HG03457 (cell line): ENCODE measurements around the gene TFDP1.
"Not testable (repeated sequence)": the region's sequence is repeated elsewhere in the genome, so short reads cannot be mapped to it uniquely, and the experiment has no call there.

ENCODE experiments used
- ATAC-seq: cut with Tn5 transposase; IDR thresholded peaks from one replicate; pipeline ENCODE4 v1.9.1; 2021; ENCODE audit warnings: moderate number of reproducible peaks; ENCODE audit not compliant: unreplicated experiment

Gene TFDP1

DNA sequence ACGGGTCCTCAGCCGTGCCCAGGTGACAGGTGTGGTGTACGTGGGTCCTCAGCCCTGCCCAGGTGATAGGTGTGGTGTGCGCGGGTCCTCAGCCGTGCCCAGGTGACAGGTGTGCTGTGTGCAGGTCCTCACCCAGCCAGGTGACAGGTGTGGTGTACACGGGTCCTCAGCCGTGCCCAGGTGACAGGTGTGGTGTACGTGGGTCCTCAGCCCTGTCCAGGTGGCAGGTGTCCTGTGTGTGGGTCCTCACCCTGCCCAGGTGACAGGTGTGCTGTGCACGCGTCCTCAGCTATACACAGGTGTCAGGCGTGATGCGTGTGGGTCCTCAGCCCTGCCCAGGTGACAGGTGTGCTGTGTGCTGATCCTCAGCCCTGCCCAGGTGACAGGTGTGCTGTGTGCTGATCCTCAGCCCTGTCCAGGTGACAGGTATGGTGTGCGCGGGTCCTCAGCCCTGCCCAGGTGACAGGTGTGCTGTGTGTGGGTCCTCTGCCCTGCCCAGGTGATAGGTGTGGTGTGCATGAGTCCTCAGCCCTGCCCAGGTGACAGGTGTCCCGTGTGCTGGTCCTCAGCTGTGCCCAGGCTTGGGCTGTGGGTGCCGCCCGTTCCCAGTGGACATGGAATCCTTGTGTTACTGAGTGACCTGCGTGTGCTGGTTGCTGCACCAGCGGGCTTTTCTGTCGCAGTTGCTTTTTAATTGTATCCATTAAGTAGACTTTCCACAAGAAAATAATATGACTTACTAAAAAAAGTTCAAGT is 9.7 kb downstream of the TFDP1 start:
- ATAC-seq, result not testable (repeated sequence)

GRCh38 chr13:113595131-113595530 is 10.6 kb downstream of the TFDP1 start:
- no peak for ATAC-seq

GRCh38 chr13:113596321-113597200 is 12.0 kb downstream of the TFDP1 start:
- ATAC-seq, result no peak

GRCh38 chr13:113597391-113598080 is 13.0 kb downstream of the TFDP1 start:
- ATAC-seq, result no peak

- no peak for ATAC-seq
These were observed 13.5 kb downstream of the TFDP1 start for GRCh38 chr13:113598081-113598410.

- ATAC-seq, result no peak
These were observed 13.9 kb downstream of the TFDP1 start for GRCh38 chr13:113598481-113598880.

DNA sequence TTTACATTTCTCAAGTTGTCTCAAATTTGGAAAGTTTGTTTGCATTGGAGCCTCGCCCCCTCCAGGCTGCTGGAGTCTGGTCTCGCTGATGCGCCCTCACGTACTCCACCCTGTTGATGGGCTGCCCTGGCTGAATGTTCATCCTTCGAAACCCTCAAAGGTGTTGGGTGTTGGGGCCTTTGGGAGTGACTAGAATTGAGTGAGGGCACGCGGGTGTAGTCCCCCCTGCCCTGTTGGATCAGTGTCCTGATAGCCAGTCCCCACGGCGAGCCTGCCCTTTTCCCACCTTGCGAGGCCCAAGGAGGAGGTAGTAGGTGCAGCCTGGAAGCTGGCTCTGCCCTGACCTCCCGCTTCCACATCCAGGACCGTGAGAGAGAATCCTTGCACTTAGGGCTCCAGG is 14.8 kb downstream of the TFDP1 start:
- no peak for ATAC-seq

- no peak for ATAC-seq
These were observed 16.9 kb downstream of the TFDP1 start for GRCh38 chr13:113601166-113602070.

DNA sequence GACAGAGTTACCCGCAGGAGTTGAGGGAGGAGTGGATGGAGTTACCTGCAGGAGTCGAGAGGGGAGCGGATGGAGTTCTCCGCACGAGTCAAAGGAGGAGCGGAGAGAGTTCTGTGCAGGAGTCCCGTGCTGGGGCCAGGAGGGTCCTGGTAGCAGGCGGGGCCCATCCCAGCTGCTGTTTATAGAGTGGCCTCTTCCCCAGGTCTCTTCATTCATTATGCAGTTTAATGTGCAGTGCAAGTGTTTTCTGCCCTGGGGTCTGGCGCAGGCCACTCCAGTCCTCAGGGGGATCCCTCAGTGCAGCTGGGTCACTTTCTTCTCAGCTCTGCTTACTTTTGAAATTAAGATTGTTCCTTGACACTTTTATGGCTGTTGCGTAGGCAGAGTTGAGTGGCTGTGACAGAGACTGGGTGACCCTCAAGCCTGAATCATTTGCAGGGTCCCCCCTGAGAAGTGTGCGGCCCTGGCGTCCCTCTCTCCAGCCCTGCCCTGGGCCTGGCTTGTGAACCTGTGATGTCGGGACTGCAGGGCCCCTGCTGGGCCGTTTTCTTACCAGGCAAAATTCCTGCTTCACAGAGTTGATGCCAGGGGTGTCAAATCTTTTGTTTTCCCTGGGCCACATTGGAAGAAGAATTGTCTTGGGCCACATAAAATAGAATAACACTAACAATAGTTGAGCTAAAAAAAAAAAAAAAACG is 17.9 kb downstream of the TFDP1 start:
- ATAC-seq, result no peak

- no peak for ATAC-seq
These were observed 18.7 kb downstream of the TFDP1 start for GRCh38 chr13:113603116-113603710.

- no peak for ATAC-seq
These were observed 19.6 kb downstream of the TFDP1 start for GRCh38 chr13:113604186-113604585.

DNA sequence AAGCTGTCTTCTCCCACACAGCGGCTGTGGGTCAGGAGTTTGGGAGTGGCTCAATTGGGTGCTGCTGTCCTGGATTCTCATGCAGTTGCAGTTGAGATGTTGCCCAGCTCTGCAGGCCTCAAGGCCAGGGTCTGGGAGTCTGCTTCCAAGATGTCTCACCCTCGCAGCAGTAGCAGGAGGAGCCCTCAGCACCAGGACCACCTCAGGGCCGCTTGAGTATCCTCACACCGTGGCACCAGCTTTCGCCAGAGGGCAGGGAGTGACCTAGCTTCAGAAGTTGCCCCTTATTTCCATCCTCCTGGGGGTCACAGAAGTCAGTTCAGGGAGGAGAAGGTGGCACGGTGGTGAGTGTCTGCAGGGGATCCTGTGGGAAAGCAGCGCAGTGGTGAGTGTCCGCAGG is 20.9 kb downstream of the TFDP1 start:
- ATAC-seq, result no peak

GRCh38 chr13:113605866-113606438 is 21.4 kb downstream of the TFDP1 start:
- no peak for ATAC-seq

- ATAC-seq, result no peak
These were observed 22.7 kb downstream of the TFDP1 start for GRCh38 chr13:113607056-113607888.

DNA sequence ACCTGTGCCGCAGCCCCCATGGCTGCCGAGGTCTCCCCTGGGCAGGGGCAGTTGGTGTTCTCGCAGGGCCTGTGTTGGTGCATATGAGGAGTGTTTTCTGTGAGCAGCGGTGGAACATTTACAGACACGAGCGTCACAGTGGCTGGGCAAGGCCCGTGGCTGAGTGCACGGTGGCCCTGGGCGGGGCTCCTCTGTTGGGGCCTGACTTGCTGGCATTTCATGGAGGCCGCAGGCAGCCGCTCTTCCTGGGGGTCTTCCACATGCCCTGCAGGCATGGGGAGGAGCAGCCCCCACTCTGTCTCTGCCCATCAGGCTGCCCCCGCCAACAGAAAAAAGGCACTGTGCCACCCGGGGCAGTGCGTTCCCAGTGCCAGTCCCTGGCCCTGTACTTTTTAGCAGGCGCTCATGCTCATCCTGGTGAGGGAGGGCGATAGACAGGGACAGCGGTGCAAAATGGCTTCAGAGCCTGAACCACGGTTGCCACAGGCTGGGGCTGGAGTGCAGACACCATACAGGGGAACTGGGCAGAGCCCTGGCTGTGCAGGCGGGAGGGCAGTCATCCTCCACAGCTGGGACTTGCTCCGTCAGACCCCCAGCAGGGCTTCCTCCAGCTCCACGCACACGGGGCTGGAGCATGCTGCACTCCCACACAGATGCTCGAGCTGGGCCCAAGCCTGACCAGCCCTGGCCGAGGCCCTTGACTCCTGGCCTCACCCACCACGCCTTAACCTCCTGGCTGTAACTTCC is 23.5 kb downstream of the TFDP1 start:
- no peak for ATAC-seq

DNA sequence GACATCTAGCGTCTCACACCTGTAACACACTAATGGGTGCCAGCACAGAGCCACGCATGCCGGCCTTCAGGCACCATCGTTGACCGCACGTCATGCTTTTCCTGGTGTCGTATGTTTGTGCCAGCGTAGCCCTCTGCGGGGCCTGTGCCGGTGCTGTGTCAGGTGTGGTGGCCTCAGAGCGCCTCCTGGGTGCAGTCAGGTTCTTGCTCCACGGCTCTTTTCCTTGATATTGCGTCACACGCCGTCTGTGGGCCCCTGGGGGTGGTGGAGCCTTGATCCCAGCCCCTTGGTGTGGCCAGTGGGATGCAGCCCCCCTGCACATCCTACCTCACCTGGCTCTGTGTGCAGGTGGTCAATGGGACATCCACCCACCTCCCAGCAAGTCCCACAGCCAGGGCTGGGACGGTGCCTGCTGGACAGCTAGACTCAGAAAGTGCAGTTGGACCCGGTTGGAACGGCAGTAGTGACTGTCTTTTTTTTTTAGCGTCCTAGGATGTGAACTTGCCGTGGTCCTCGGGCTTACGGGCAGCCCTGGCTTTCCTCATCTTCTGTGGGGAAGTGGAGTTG is 24.5 kb downstream of the TFDP1 start:
- no peak for ATAC-seq

DNA sequence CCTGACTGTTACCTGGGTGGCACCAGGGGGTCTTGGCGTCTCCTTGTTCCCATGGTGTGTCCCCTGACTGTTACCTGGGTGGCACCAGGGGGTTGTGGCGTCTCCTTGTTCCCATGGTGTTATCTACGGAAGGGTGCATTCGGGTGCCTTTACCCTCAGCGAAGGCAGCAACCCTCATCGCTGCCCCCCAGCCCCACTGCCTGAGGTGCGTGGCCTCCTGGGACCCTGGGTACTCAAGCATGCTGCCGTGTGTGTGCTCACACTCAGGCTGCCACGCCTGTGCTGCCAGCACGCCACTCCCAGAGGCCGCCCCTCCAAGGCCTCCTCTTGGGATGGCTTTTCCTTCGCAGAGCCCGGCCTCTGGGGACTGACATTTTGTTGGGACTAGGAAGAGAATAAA is 25.1 kb downstream of the TFDP1 start:
- ATAC-seq, result no peak
